Small intestine (tissue), 7 donors: ENCODE results near the gene TLE4. TPM values are rescaled to one million over a fixed set of nuclear protein-coding genes. Genes with fewer than 3 reads are reported as not detected.
"Not testable (repeated sequence)": the region's sequence is repeated elsewhere in the genome, so short reads cannot be mapped to it uniquely, and the experiment has no call there.

ENCODE experiments used
- DNase-seq, 2 donors: peaks; one replicate each; pipeline versions ENCODE4 v3.0.0 to v3.0.0-alpha.2; 2013
- FAIRE-seq: peaks from 2 replicates; lab custom pipeline; 2012; peaks lifted over from hg19 to GRCh38; lab: Jason Lieb, UNC
- H3K27ac ChIP-seq, 3 donors: one replicate each; pipeline ENCODE4 v1.5.1; 2013; ENCODE audit warnings: low read length in 2 of 3, mild to moderate bottlenecking in 2 of 3, control low read depth in 1 of 3, inconsistent platforms in 1 of 3, low read depth in 1 of 3, moderate library complexity in 1 of 3
- H3K27me3 ChIP-seq, 3 donors: one replicate each; pipeline ENCODE4 v1.6.1; 2013; ENCODE audit warnings: low read length in 3 of 3, inconsistent platforms in 1 of 3; ENCODE audit not compliant: control insufficient read depth in 3 of 3, insufficient read depth in 3 of 3
- H3K36me3 ChIP-seq, 3 donors: one replicate each; pipeline ENCODE4 v1.6.1; 2013; ENCODE audit warnings: low read length in 3 of 3, inconsistent platforms in 1 of 3, low read depth in 1 of 3, mild to moderate bottlenecking in 1 of 3, moderate library complexity in 1 of 3; ENCODE audit not compliant: control insufficient read depth in 3 of 3, insufficient read depth in 2 of 3
- H3K4me1 ChIP-seq, 3 donors: one replicate each; pipeline ENCODE4 v1.6.1; 2013; ENCODE audit warnings: low read length in 2 of 3, inconsistent platforms in 1 of 3, low read depth in 1 of 3, mild to moderate bottlenecking in 1 of 3, moderate library complexity in 1 of 3; ENCODE audit not compliant: control insufficient read depth in 3 of 3, insufficient read depth in 2 of 3
- H3K4me3 ChIP-seq, 3 donors: one replicate each; pipeline ENCODE4 v1.5.1; 2013; ENCODE audit warnings: low read length in 3 of 3, control low read depth in 1 of 3, inconsistent platforms in 1 of 3, low read depth in 1 of 3, mild to moderate bottlenecking in 1 of 3, moderate library complexity in 1 of 3
- H3K9me3 ChIP-seq, 2 donors: one replicate each; pipeline ENCODE4 v1.6.1; 2013; ENCODE audit warnings: low read depth in 1 of 2, low read length in 1 of 2; ENCODE audit not compliant: control insufficient read depth in 2 of 2, insufficient read depth in 1 of 2
- WGBS, 3 donors: extraction: QIAGEN DNeasy Blood & Tissue Kit; methylation state at CpG; one replicate each; pipeline ENCODE4 v1.1.7; 2013; 5-methylcytosine and 5-hydroxymethylcytosine counted together
- polyA plus RNA-seq, 4 donors: library from polyadenylated mRNA; stranded (reverse) in 3 of 4; unstranded in 1 of 4; fragments of 200-250 nt in 3 of 4; fragments of 120-200 nt in 1 of 4; gene quantifications; one replicate each; pipeline versions ENCODE4 v1.2.1 to v1.2.3, GENCODE V29; 2013
- donor health status: healthy with polysubstance abuse.
- donor health status: control.
- donor health status: control.
- donor health status: Bipolar disorder and iron deficiency.
- donor health status: healthy.

The TLE4 gene
- polyA plus RNA-seq, 4 donors: 4.0 to 37.2 (median 8.2) TPM

- FAIRE-seq (no peak), DNase-seq (no peak)
- WGBS, 3 donors: 78 to 91% (median 79%) methylated on average over 4 of the region's 4 CpGs
- no peaks in the 10 kb centered on the region for H3K4me1 ChIP-seq
- no peaks in the 10 kb centered on the region for H3K27me3 ChIP-seq
- no peaks in the 10 kb centered on the region for H3K9me3 ChIP-seq
- no peak overlapping the region for H3K4me3 ChIP-seq
- H3K27ac ChIP-seq: no peak overlapping the region
- H3K36me3 ChIP-seq: no peaks in the 10 kb centered on the region
Measured at GRCh38 chr9:79745752-79746336, 174.1 kb downstream of the TLE4 start.

DNA sequence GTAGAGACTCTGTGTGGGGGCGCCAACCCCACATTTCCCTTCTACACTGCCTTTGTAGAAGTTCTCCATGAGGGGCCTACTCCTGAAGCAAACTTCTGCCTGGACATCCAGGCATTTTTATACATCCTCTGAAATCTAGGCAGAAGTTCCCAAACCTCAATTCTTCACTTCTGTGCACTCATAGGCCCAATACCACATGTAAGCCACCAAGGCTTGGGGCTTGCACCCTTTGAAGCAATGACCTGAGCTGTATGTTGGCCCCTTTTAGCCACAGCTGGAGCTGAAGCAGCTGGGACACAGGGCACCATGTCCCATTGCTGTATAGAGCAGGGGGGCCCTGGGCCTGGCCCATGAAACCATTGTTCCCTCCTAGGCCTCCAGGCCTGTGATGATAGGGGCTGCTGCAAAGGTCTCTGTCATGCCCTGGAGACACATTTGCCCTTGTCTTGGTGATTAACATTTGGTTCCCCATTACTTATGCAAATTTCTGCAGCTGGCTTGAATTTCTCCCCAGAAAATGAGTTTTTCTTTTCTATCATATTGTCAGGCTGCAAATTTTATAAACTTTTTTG lies 180.2 kb downstream of the TLE4 start:
- not testable (repeated sequence) for H3K4me1 ChIP-seq, H3K27me3 ChIP-seq, FAIRE-seq, DNase-seq, H3K4me3 ChIP-seq, H3K27ac ChIP-seq, H3K36me3 ChIP-seq
- 86 to 100% (median 97%) methylated on average over 1 of the region's 1 CpG for WGBS, 3 donors
- peaks cover 0 to 15% of the 10 kb centered on the region in 2 donors for H3K9me3 ChIP-seq

DNA sequence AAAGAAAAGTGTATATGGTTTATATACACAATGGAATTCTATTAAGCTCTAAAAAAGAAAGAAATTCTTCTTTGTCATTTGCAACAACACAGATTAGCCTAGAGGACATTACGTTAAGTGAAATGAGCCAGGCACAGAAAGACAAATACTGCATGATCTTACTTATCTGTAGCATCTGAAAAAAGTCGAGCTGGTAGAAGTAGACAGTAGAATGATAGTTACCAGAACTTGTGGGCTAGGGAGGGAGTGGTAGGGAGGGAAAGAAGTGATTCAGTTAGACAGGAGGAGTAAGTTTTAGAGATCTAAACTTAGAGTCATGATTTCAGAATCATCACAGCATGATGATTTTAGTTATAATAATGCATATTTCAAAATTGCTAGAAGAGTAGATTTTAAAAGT lies 184.6 kb downstream of the TLE4 start:
- H3K36me3 ChIP-seq: no peaks in the 10 kb centered on the region
- H3K4me1 ChIP-seq: no peaks in the 10 kb centered on the region
- DNase-seq: no peak
- FAIRE-seq: no peak
- no peak overlapping the region for H3K4me3 ChIP-seq
- H3K27me3 ChIP-seq: no peaks in the 10 kb centered on the region
- 54 to 65% (median 59%) methylated on average over 2 of the region's 2 CpGs for WGBS, 3 donors
- H3K27ac ChIP-seq: no peak overlapping the region
- peaks cover 0 to 13% of the 10 kb centered on the region in 2 donors for H3K9me3 ChIP-seq

- Histone ChIP-seq H3K27me3 (no peaks in the 10 kb centered on the region), H3K4me1 (no peaks in the 10 kb centered on the region), H3K36me3 (no peaks in the 10 kb centered on the region), H3K27ac (no peak overlapping the region), H3K9me3 (peaks cover 0 to 7% of the 10 kb centered on the region in 2 donors), H3K4me3 (no peak overlapping the region)
- DNase-seq: no peak
- FAIRE-seq: no peak
Measured at GRCh38 chr9:79757074-79757473, 185.3 kb downstream of the TLE4 start.

- Histone ChIP-seq H3K4me3 (no peak overlapping the region), H3K9me3 (no peaks in the 10 kb centered on the region), H3K36me3 (no peaks in the 10 kb centered on the region), H3K27ac (no peak overlapping the region), H3K27me3 (no peaks in the 10 kb centered on the region), H3K4me1 (no peaks in the 10 kb centered on the region)
- no peak for DNase-seq
- FAIRE-seq: no peak
- 35 to 55% (median 39%) methylated on average over 2 of the region's 2 CpGs for WGBS, 3 donors
Measured at GRCh38 chr9:79757881-79758669, 186.3 kb downstream of the TLE4 start.

- Histone ChIP-seq H3K27me3 (no peaks in the 10 kb centered on the region), H3K4me3 (no peak overlapping the region), H3K4me1 (no peaks in the 10 kb centered on the region), H3K36me3 (no peaks in the 10 kb centered on the region), H3K9me3 (no peaks in the 10 kb centered on the region), H3K27ac (no peak overlapping the region)
- 83 to 93% (median 85%) methylated on average over 1 of the region's 1 CpG for WGBS, 3 donors
- FAIRE-seq (no peak), DNase-seq (no peak)
Measured at GRCh38 chr9:79759460-79759859, 187.7 kb downstream of the TLE4 start.

- 85 to 91% (median 88%) methylated on average over 6 of the region's 6 CpGs for WGBS, 3 donors
- Histone ChIP-seq H3K27me3 (peaks cover 0 to 5% (median 0%) of the 10 kb centered on the region in 3 donors), H3K4me1 (no peaks in the 10 kb centered on the region), H3K27ac (no peak overlapping the region), H3K4me3 (no peak overlapping the region), H3K36me3 (no peaks in the 10 kb centered on the region), H3K9me3 (no peaks in the 10 kb centered on the region)
- no peak for FAIRE-seq
- no peak for DNase-seq
Measured at GRCh38 chr9:79762070-79762469, 190.3 kb downstream of the TLE4 start.

GRCh38 chr9:79763671-79764285 lies 192.0 kb downstream of the TLE4 start:
- no peak overlapping the region for H3K4me3 ChIP-seq
- FAIRE-seq (no peak), DNase-seq (no peak)
- no peaks in the 10 kb centered on the region for H3K36me3 ChIP-seq
- no peaks in the 10 kb centered on the region for H3K4me1 ChIP-seq
- WGBS, 3 donors: 71 to 78% (median 72%) methylated on average over 6 of the region's 6 CpGs
- H3K27ac ChIP-seq: no peak overlapping the region
- no peaks in the 10 kb centered on the region for H3K9me3 ChIP-seq
- peaks cover 0 to 5% (median 0%) of the 10 kb centered on the region in 3 donors for H3K27me3 ChIP-seq
